AG04449 (cell line): ENCODE results near the gene DNAL4.

ENCODE experiments used
- CTCF ChIA-PET: fragments of 350-600 bp; formaldehyde crosslinking; extraction: SDS; loops from one replicate; lab custom pipeline; 2021; ENCODE audit warnings: antibody characterized with exemption; lab: Yijun Ruan, JAX
- POLR2A ChIA-PET: fragments of 400-600, 350-600 bp; formaldehyde crosslinking; extraction: SDS; loops from one replicate; lab custom pipeline; 2020; ENCODE audit warnings: antibody characterized with exemption, inconsistent platforms; lab: Yijun Ruan, JAX
- DNase-seq: peaks from one replicate; pipeline ENCODE4 v3.0.0-alpha.2; 2010; ENCODE audit warnings: low read depth, low spot score
- H3K4me3 ChIP-seq: 2 replicates; pipeline ENCODE4 v1.5.1; 2011; ENCODE audit warnings: low read depth, mild to moderate bottlenecking, control low read depth, low read length
- TF ChIP-seq, protein P1 (sequence below): IDR thresholded peaks from one replicate; pipeline ENCODE4 v1.5.1; 2011; ENCODE audit warnings: mild to moderate bottlenecking, moderate library complexity, low read length, control low read depth, inconsistent platforms; ENCODE audit not compliant: insufficient read depth; ENCODE audit errors: missing control alignments

Gene DNAL4

GRCh38 chr22:38770257-38770949 lies 23.5 kb downstream of the DNAL4 start:
- TF ChIP-seq, protein P1, sequence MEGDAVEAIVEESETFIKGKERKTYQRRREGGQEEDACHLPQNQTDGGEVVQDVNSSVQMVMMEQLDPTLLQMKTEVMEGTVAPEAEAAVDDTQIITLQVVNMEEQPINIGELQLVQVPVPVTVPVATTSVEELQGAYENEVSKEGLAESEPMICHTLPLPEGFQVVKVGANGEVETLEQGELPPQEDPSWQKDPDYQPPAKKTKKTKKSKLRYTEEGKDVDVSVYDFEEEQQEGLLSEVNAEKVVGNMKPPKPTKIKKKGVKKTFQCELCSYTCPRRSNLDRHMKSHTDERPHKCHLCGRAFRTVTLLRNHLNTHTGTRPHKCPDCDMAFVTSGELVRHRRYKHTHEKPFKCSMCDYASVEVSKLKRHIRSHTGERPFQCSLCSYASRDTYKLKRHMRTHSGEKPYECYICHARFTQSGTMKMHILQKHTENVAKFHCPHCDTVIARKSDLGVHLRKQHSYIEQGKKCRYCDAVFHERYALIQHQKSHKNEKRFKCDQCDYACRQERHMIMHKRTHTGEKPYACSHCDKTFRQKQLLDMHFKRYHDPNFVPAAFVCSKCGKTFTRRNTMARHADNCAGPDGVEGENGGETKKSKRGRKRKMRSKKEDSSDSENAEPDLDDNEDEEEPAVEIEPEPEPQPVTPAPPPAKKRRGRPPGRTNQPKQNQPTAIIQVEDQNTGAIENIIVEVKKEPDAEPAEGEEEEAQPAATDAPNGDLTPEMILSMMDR: no peak
- CTCF ChIA-PET: interaction anchor here (0.6 to 10.8 kb wide), 18 partner anchors 9 to 715 kb away, joined by 3 to 197 read pairs (median 11); partner anchors contain the start of genes APOBEC3B, CBX6, DNAL4 and NPTXR
- no peak overlapping the region for H3K4me3 ChIP-seq
- POLR2A ChIA-PET: no interaction called here
- no peak for DNase-seq

DNA sequence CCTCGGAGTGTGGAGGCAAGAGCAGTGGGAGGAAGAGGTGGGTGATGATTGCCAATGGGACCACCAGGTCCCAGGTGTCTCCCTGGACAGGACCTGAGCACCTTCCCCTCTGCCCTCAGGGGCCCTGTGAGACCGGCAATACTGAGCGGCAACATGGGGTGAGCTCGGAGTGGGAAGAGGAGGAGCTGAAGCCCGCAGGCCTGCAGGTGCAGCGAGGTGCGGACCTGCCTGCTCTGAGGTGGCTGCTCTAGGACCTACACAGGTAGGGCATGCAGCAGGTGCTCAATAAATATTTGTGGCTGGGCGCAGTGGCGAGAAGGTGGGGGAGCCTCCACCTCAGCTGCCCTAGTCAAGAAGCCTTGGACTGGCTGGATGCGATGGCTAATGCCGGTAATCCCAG lies 25.9 kb downstream of the DNAL4 start:
- POLR2A ChIA-PET: no interaction called here
- no peak for DNase-seq
- TF ChIP-seq, protein P1: no peak
- CTCF ChIA-PET: interaction anchor here (0.9 to 10.8 kb wide), 25 partner anchors 9 to 363 kb away, joined by 3 to 197 read pairs (median 6); partner anchors contain the start of genes APOBEC3B, CBX6, DNAL4 and NPTXR
- H3K4me3 ChIP-seq: no peak overlapping the region

DNA sequence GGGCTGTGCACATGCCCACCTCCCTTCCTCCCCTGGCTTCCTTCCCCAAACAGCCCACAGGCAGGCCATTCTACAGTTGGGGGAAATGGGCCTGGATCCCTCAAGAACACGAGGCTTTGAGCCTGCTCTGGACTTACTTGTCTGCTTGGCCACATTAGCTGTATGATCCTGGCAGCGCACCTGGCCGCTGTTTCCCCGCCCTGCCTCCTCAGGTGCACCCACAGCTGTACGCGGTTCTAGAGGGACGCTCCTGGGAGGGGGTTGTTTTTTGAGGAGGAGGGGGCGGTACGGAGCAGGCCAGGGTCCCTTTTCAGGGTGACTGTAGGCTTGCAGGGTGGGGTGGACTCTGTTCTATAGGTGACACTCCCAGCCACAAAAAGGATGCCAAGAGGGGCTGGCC lies 26.6 kb downstream of the DNAL4 start:
- POLR2A ChIA-PET: no interaction called here
- DNase-seq: no peak
- CTCF ChIA-PET: interaction anchor here (0.7 to 10.8 kb wide), 19 partner anchors 9 to 715 kb away, joined by 3 to 197 read pairs (median 10); partner anchors contain the start of genes APOBEC3B, CBX6, DNAL4 and NPTXR
- TF ChIP-seq, protein P1: no peak
- H3K4me3 ChIP-seq: no peak overlapping the region

DNA sequence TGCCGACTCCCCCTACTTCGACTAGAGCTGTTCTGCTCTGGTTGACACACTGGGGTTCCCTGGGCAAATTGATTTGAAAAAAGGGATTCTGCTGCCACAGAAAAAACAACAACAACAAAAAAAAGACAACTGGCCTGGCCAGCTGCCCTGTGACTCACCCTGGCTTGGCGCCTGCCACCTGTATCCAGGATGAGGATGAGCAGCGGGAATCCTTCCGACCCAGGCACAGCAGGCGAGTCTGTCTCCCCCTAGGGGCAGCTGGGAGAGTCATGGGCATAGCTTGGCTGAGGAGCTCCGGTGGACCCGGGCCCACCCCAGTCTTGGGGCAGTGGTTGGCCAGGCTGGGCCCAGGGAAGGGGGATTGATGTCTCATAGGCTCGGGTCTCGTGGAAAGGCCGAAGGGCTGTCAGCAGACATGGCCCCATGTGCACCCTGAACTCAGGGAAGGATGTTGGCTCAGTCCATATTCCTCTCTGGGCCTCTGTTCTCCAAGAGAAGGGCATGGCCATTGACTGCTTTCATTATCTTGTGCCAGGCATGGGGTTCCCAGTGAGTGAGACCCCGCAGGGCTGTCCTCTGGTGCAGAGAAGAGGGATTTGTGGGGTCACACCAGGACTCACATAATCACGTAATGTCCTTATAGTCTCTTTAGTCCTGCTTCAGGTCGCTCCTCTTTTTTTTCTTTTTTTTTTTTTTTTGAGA lies 27.7 kb downstream of the DNAL4 start:
- no peak overlapping the region for H3K4me3 ChIP-seq
- DNase-seq: no peak
- TF ChIP-seq, protein P1: peak; percentile 92
- ChIA-PET CTCF (interaction anchor here (0.7 to 10.8 kb wide), 18 partner anchors 10 to 714 kb away, joined by 3 to 197 read pairs (median 8); partner anchors contain the start of genes CBX6, NPTXR and SUN2), POLR2A (no interaction called here)

DNA sequence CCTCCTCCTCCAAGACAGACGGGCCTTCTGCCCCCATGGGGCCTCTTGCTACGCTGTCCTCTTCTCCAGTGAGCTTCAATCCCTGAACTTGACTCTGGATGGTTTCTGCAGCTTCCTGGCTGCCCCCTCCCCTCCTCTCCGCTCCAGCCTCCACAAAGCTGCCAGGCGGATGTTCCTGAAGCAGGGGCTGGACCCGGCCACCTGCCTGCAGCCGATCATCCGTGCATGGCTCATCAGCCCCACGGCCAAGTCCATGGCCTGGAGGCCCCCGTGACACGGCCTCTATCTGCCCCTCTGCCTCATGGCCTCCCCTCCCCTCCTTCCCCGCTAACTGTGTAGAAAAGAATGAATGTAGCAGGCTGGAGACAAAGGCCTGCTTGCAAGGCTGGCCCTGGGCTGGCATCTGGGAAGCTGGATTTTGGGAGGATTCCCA lies 31.4 kb downstream of the DNAL4 start:
- H3K4me3 ChIP-seq: no peak overlapping the region
- DNase-seq: no peak
- ChIA-PET CTCF (interaction anchor here (0.7 to 10.8 kb wide), 4 partner anchors 9 to 162 kb away, joined by 3 to 172 read pairs (median 81); partner anchors contain the start of genes CBX6 and SUN2), POLR2A (interaction anchor here (0.7 kb wide), 1 partner anchor 557 kb away, joined by 3 read pairs; the partner anchor contains the start of gene RPL3)
- TF ChIP-seq, protein P1: no peak
